HL-60 (cell line): ENCODE measurements around the gene FOXI3.

Experiments
- DNase-seq, 2 experiments: peaks; one replicate each; pipeline ENCODE4 v3.0.0-alpha.2; 2010 to 2020; ENCODE audit warnings: low read depth in 1 of 2, low spot score in 1 of 2
- H3K27ac ChIP-seq: fragments of 250-450 bp; sonication (Bioruptor Pico); replicated peaks from 2 replicates; pipeline ENCODE4 v1.5.1; 2020; ENCODE audit warnings: mild to moderate bottlenecking, moderate library complexity
- H3K27me3 ChIP-seq: fragments of 250-450 bp; sonication (Bioruptor Pico); 2 replicates; pipeline ENCODE4 v1.5.1; 2021; ENCODE audit warnings: mild to moderate bottlenecking, moderate library complexity; ENCODE audit not compliant: insufficient read depth, poor library complexity, severe bottlenecking
- H3K4me3 ChIP-seq: replicated peaks from 2 replicates; pipeline ENCODE4 v1.5.1; 2011; ENCODE audit warnings: mild to moderate bottlenecking, control low read depth, low read length; ENCODE audit not compliant: insufficient read depth
- GABPA ChIP-seq: IDR thresholded peaks from 2 replicates; pipeline ENCODE4 v1.6.1; 2012; ENCODE audit warnings: low read depth
- POLR2AphosphoS5 ChIP-seq: IDR thresholded peaks from 2 replicates; pipeline ENCODE4 v1.6.1; 2012; ENCODE audit warnings: low read depth
- REST ChIP-seq: IDR thresholded peaks from 2 replicates; pipeline ENCODE4 v1.6.1; 2012; ENCODE audit warnings: low read depth; ENCODE audit not compliant: insufficient replicate concordance
- SPI1 ChIP-seq: IDR thresholded peaks from 2 replicates; pipeline ENCODE4 v1.6.1; 2012; ENCODE audit warnings: low read depth, mild to moderate bottlenecking, borderline replicate concordance
- TF ChIP-seq, protein P1 (sequence below): IDR thresholded peaks from one replicate; pipeline ENCODE4 v1.5.1; 2011; ENCODE audit warnings: low read length, control low read depth, inconsistent platforms; ENCODE audit not compliant: insufficient read depth

Gene FOXI3

DNA sequence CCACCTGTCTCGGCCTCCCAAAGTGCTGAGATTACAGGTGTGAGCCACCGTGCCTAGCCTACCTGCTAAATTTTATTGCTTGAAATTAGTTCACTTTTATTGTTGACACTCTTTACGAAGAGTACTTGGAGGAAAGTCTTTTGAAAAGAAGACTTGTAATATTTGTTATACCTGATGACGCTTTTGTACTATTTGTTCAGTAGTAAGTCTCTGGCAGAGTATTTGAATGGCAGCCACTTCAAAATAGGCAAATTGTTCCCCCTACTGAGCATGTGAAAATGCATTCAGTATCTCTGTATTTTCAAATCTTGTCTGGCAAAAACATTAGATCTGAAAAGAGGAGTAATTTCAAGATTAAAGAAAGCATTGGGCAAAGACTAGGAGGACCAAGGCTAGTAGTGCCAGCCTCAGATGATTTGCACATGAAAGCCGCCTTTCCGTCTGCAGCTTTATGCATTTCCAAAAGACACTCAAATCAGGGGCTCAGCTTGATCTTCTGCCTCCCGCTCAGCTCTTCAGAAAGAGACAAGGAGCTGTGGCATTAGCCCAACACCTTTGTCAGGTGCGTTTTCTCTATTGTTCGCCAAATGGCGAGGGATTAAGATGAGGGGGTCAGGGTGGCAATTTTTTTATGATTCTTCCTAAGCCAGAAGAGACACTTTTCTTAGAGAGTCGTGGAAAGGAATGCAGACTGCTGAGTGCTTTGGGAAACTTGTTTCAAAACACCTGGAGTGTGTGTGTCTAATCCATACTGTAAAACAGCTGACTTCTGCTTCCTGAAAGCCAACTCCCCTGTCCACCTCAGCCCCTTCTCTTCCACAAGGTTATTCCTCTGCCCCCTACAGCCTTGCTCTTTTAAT, 18.8 kb upstream of the FOXI3 start:
- no peak for TF ChIP-seq SPI1
- TF ChIP-seq, protein P1, sequence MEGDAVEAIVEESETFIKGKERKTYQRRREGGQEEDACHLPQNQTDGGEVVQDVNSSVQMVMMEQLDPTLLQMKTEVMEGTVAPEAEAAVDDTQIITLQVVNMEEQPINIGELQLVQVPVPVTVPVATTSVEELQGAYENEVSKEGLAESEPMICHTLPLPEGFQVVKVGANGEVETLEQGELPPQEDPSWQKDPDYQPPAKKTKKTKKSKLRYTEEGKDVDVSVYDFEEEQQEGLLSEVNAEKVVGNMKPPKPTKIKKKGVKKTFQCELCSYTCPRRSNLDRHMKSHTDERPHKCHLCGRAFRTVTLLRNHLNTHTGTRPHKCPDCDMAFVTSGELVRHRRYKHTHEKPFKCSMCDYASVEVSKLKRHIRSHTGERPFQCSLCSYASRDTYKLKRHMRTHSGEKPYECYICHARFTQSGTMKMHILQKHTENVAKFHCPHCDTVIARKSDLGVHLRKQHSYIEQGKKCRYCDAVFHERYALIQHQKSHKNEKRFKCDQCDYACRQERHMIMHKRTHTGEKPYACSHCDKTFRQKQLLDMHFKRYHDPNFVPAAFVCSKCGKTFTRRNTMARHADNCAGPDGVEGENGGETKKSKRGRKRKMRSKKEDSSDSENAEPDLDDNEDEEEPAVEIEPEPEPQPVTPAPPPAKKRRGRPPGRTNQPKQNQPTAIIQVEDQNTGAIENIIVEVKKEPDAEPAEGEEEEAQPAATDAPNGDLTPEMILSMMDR, result no peak
- no peak for TF ChIP-seq REST
- no peak for TF ChIP-seq POLR2AphosphoS5
- TF ChIP-seq GABPA, result no peak
- no peak for DNase-seq
- no peak overlapping the region for H3K4me3 ChIP-seq
- no peak overlapping the region for H3K27ac ChIP-seq
- H3K27me3 ChIP-seq, result peaks cover 3% of the 10 kb centered on the region

DNA sequence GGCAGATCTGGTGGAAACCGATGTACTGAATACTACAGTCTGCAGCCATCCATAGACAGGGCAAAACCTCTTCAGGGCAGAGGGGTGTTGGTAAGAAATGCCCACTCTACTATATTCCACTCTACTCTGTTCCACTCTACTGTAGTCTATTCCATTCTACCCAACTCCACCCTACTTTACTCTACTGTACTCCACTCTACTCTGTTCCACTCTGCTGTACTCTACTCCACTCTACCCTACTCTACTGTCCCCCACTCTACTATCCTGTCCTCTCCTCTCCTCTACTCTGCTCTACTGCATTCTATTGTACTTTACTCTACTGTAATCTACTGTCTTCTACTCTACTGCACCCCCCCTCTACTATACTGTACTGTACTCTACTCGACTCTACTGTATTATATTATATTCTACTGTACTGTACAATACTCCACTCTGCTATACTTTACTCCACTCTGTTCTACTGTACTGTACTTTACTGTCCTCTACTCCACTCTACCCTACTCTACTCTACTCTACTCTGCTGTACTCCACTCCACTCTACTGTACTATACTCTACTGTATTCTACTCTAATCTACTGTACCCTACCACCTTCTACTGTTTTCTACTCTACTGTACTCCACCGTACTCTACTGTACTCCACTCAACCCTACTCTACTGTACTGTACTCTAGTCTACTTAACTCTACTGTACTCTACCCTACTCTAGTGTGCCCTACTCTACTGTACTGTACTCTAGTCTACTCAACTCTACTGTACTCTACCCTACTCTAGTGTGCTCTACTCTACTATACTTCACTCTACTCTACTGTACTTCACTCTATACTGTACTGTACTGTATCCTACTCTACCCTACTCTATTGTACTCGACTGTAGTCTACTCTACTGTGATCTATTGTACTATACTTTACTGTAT, 17.0 kb upstream of the FOXI3 start:
- Histone ChIP-seq H3K4me3 (no peak overlapping the region), H3K27me3 (peaks cover 3% of the 10 kb centered on the region), H3K27ac (no peak overlapping the region)
- TF ChIP-seq POLR2AphosphoS5 (no peak), SPI1 (no peak), REST (no peak), GABPA (no peak)
- TF ChIP-seq, protein P1, result no peak
- no peak for DNase-seq

DNA sequence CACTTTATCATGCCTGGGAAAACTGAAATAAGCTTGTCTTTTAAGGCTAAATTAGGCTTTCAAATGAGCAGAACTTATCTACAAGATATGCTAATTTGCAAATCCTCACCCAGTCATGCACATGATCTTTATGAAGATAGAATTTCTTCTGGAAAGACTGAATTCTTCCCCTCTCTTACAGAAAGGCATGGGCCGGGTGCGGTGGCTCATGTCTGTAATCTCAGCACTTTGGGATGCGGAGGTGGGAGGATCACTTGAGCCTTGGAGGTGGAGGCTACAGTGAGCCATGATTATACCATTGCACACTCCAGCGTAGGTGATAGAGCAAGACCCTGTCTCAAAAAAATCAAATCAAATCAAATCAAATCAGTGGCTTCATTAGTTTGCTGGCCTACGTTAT, 11.7 kb upstream of the FOXI3 start:
- Histone ChIP-seq H3K27ac (no peak overlapping the region), H3K27me3 (no peaks in the 10 kb centered on the region), H3K4me3 (no peak overlapping the region)
- DNase-seq, result no peak
- TF ChIP-seq, protein P1, result no peak
- no peak for TF ChIP-seq GABPA
- no peak for TF ChIP-seq POLR2AphosphoS5
- no peak for TF ChIP-seq SPI1
- TF ChIP-seq REST, result no peak
